Tibial artery (tissue), 4 donors: ENCODE data around the gene TOR2A.

Experiments
- DNase-seq, 2 donors: peaks; one replicate each; pipeline ENCODE4 v3.0.0-alpha.2; 2019
- H3K27ac ChIP-seq, 2 donors: fragments of 200-600 bp; sonication (generic) in 1 of 2; 1 replicate in 1 of 2; 2 replicates in 1 of 2; pipeline ENCODE4 v1.5.1; 2018 to 2019; ENCODE audit warnings: mild to moderate bottlenecking in 1 of 2
- H3K27me3 ChIP-seq, 2 donors: fragments of 200-600 bp; sonication (generic) in 1 of 2; one replicate each; pipeline versions ENCODE4 v1.5.1 to v1.6.0; 2016 to 2019
- H3K36me3 ChIP-seq, 3 donors: fragments of 200-600 bp; sonication (generic) in 2 of 3; one replicate each; pipeline ENCODE4 v1.5.1; 2016 to 2019; ENCODE audit warnings: mild to moderate bottlenecking in 2 of 3
- H3K4me1 ChIP-seq, 4 donors: fragments of 200-600 bp; sonication (generic) in 2 of 4; 1 replicate in 3 of 4; 2 replicates in 1 of 4; pipeline ENCODE4 v1.5.1; 2016 to 2019
- H3K4me3 ChIP-seq, 2 donors: fragments of 200-600 bp; sonication (generic) in 1 of 2; 1 replicate in 1 of 2; 2 replicates in 1 of 2; pipeline ENCODE4 v1.5.1; 2018 to 2019; ENCODE audit warnings: mild to moderate bottlenecking in 2 of 2
- H3K9me3 ChIP-seq, 3 donors: fragments of 200-600 bp; sonication (generic) in 1 of 3; one replicate each; pipeline ENCODE4 v1.5.1; 2016 to 2019
- intact Hi-C: fragments of 100-400 bp; cut with DNase I; formaldehyde crosslinking; loops from one replicate; pipeline ENCODE4 v1.15.0; 2023; ENCODE audit warnings: low total_unique reads
- TF ChIP-seq, protein P1 (sequence below), 2 experiments: fragments of 200-600 bp in 1 of 2; fragments of 450-650 bp in 1 of 2; IDR thresholded peaks; one replicate each; pipeline ENCODE4 v1.5.1; 2017 to 2019; ENCODE audit warnings: antibody characterized with exemption in 2 of 2, mild to moderate bottlenecking in 1 of 2, moderate library complexity in 1 of 2

TOR2A gene

DNA sequence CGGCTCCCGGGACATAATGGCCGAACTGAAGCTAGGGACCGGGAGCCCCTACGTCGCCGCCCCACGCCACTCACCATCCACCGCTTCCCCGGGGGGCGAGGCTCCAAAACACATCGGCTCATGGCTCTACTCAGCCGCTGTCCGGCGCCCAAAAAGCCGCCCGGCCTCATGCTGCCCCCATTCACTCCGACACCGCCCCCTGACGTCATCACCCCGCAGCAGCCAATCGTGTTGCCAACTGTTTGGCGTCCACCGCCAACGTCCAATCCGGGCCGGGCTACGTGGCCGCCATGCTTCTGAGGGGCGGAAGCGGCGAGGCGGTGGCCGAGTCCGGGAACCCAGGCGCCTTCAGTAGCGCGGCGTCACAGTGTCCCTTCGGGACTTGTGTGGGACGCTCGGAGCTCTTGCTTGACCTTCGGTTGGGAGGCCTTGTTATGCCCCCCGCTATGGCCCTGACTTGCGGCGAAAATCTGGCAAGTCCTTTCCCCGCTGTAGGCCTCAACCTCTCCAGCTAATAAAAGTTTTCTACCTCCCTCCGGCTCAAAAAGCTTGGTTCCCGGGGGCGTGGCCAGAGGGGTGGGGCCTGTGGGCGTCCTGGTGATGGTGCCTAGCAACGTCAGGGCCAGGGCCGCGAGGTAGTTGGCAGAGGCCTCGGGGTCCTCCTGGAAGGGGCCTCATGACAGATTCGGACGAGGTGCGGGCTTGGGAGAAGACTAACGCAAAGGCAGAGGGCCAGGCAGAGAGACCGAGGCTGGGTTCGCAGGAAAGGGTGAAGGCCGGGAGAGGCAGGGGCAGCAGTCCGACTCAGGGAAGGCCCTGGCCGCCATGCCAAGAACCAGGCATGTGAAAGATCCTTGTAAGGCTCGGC lies 19.4 kb downstream of the TOR2A start, which contains the start of the genes PTRH1 and TTC16:
PTRH1 (minus strand) TSS at position 194 of the 868 bp plus-strand sequence; CDS start at position 170, 24 bp downstream.
TTC16 (plus strand) TSS at position 610 of the 868 bp plus-strand sequence; CDS start at position 677, 67 bp downstream.
- intact Hi-C loops, result no loop called here
- peak; percentile 97 to 98 for DNase-seq

DNA sequence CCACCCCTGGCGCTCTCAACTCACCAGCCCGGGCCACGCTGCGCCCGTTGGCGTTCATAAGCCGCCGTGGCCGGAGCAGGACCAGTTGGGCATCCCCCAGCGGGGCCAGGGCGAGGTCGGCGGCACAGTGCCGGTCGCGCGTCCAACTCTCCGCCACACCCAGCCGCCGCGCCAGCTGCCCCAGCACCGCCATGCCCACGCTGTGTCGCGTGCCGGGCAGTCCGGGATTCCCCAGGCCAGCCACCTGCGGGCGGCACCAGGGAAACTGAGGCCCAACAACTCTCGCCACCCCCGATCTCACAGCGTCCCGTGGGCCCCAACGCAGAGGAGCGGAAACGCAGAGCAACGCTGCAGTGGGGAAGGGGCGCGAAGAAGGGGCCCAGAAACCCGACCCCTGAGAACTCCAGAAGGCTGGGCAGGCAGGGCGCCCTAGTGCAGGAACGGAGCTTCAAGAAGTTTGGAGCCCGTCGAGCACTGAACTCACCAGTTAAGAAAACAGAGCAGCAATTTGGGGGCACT lies 20.1 kb downstream of the TOR2A start:
- no peaks in the 10 kb centered on the region for H3K9me3 ChIP-seq
- H3K4me1 ChIP-seq, result peaks cover 0 to 20% (median 18%) of the 10 kb centered on the region in 4 donors
- TF ChIP-seq, protein P1, sequence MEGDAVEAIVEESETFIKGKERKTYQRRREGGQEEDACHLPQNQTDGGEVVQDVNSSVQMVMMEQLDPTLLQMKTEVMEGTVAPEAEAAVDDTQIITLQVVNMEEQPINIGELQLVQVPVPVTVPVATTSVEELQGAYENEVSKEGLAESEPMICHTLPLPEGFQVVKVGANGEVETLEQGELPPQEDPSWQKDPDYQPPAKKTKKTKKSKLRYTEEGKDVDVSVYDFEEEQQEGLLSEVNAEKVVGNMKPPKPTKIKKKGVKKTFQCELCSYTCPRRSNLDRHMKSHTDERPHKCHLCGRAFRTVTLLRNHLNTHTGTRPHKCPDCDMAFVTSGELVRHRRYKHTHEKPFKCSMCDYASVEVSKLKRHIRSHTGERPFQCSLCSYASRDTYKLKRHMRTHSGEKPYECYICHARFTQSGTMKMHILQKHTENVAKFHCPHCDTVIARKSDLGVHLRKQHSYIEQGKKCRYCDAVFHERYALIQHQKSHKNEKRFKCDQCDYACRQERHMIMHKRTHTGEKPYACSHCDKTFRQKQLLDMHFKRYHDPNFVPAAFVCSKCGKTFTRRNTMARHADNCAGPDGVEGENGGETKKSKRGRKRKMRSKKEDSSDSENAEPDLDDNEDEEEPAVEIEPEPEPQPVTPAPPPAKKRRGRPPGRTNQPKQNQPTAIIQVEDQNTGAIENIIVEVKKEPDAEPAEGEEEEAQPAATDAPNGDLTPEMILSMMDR (IDR thresholded peaks at IDR 0.05), result no peak
- H3K4me3 ChIP-seq, result peak overlapping the region; percentile 72 to 78
- no peaks in the 10 kb centered on the region for H3K27me3 ChIP-seq
- H3K27ac ChIP-seq, result peak overlapping the region; percentile 81
- DNase-seq, result no peak
- peaks cover 0 to 10% (median 0%) of the 10 kb centered on the region in 3 donors for H3K36me3 ChIP-seq
- intact Hi-C loops, result loop anchor here (5.0 kb wide), 1 partner anchor 98 kb away; no protein-coding TSS in a partner anchor

More for the DNA sequence above, 19.4 kb downstream of the TOR2A start, which contains the start of the genes PTRH1 and TTC16:
- H3K9me3 ChIP-seq, result no peaks in the 10 kb centered on the region
- peak within 1 kb of the TSS; percentile 81 for H3K27ac ChIP-seq
- H3K36me3 ChIP-seq, result peaks cover 0 to 10% (median 0%) of the 10 kb centered on the region in 3 donors
- peak within 1 kb of the TSS; percentile 72 to 78 for H3K4me3 ChIP-seq
- H3K27me3 ChIP-seq, result no peaks in the 10 kb centered on the region
- TF ChIP-seq, protein P1 (IDR thresholded peaks at IDR 0.05), result no peak
- peaks cover 0 to 20% (median 18%) of the 10 kb centered on the region in 4 donors for H3K4me1 ChIP-seq

DNA sequence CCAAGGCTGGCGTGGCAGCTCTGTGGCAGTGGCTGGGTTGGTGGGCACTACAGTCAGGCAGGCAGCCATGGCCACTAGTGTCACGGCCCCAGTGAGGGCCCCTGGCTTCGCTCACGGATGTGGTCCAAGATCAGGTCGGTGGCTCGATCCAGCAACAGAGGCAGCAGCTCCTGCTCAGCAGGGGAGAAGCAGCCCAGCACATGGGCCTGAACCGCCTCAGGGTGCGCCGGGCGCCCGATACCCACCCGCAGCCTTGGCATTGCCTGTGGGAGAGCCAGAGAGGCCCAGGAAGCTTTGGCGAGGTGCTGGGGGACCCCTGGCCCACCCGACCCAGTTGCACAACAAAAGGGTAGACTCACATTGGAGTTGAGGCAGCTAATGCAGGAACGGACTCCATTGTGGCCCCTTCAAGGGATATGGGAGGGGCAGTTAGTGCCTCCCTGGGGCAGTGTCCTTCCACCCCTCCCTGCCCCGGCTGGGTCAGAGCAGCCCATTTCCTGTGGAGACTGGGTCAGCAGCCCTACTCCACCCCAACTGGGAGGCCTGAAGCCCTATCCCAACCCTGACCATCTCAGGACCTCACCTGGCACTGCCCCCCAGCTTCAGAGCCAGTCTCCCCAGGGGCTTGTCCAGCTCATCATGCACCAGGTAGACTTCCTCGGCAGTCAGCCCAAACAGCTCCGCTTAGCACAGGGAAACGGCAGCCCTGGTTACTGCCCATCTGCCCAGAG lies 20.9 kb downstream of the TOR2A start:
- DNase-seq, result no peak
- TF ChIP-seq, protein P1 (IDR thresholded peaks at IDR 0.05), result no peak
- intact Hi-C loops, result loop anchor here (5.0 kb wide), 1 partner anchor 97 kb away; no protein-coding TSS in a partner anchor
- Histone ChIP-seq H3K36me3 (peaks cover 0 to 10% (median 0%) of the 10 kb centered on the region in 3 donors), H3K27me3 (no peaks in the 10 kb centered on the region), H3K4me3 (peak overlapping the region; percentile 72 to 78), H3K4me1 (peaks cover 0 to 20% (median 18%) of the 10 kb centered on the region in 4 donors), H3K27ac (no peak overlapping the region), H3K9me3 (no peaks in the 10 kb centered on the region)

DNA sequence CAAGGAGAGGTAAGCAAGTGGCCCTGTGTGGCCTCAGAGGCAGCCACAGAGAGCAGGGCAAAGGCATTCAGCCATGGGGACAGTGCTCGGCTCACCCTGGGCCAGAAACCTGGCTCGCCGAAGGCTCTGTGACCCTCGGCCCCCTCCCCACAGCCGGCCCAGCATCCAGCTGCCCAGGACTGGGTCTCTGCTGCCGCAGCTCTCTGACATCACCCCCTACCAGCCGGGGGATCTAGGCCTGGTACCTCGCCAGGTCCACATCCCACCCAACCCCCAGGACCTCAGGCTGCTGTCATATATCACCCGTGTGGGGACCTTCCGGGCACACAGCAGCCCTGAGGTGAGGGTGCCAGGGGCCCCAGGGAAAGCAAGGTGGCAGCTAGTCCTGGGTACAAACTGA lies 22.2 kb downstream of the TOR2A start:
- Histone ChIP-seq H3K27ac (no peak overlapping the region), H3K27me3 (peaks cover 0 to 2% of the 10 kb centered on the region in 2 donors), H3K4me1 (peaks cover 0 to 20% (median 18%) of the 10 kb centered on the region in 4 donors), H3K36me3 (peaks cover 0 to 10% (median 0%) of the 10 kb centered on the region in 3 donors), H3K9me3 (no peaks in the 10 kb centered on the region), H3K4me3 (no peak overlapping the region)
- TF ChIP-seq, protein P1 (IDR thresholded peaks at IDR 0.05), result no peak
- intact Hi-C loops, result loop anchor here (5.0 kb wide), 1 partner anchor 96 kb away; no protein-coding TSS in a partner anchor
- no peak for DNase-seq

DNA sequence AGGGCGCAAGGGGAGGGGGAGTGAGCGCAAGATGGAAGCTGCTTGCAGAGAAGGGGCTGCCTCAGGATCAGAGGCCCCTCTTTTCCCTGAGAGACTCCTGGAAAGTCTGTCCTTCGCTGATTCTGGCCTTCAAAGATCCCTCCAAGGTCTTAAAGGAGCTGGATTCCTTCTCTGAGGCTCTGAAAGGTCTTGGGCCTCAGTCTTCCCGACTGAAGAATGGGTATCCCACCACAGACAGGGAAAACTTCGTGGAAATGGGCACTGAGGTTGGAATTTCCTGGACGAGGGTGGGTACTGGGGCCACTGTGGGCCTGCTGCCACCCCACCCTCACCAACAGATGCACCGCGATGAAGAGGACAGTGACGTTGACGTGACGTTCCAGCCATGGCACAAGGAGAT lies 22.7 kb downstream of the TOR2A start:
- H3K27ac ChIP-seq, result no peak overlapping the region
- H3K4me1 ChIP-seq, result peaks cover 0 to 20% (median 18%) of the 10 kb centered on the region in 4 donors
- DNase-seq, result no peak
- intact Hi-C loops, result loop anchor here (5.0 kb wide), 1 partner anchor 95 kb away; no protein-coding TSS in a partner anchor
- peaks cover 0 to 5% of the 10 kb centered on the region in 2 donors for H3K27me3 ChIP-seq
- H3K4me3 ChIP-seq, result no peak overlapping the region
- TF ChIP-seq, protein P1 (IDR thresholded peaks at IDR 0.05), result no peak
- H3K9me3 ChIP-seq, result no peaks in the 10 kb centered on the region
- H3K36me3 ChIP-seq, result peaks cover 0 to 10% (median 0%) of the 10 kb centered on the region in 3 donors
